Psoas muscle (tissue), 8 donors: ENCODE measurements around the gene RAB7B. TPM values are rescaled to one million over a fixed set of nuclear protein-coding genes. Genes with fewer than 3 reads are reported as not detected.

Source experiments
- ATAC-seq, 4 donors: fragments of 200-7000 bp; cut with Tn5 transposase; one replicate each; pipeline ENCODE4 v1.9.1; 2020; ENCODE audit warnings: moderate library complexity in 3 of 4, mild to moderate bottlenecking in 2 of 4
- DNase-seq, 2 donors: peaks; one replicate each; pipeline ENCODE4 v3.0.0-alpha.2; 2020
- H3K27ac ChIP-seq: fragments of 200-600 bp; one replicate; pipeline ENCODE4 v1.8.0; 2022
- H3K27me3 ChIP-seq, 3 donors: fragments of 200-600 bp in 1 of 3; one replicate each; pipeline versions ENCODE4 v1.6.1 to v1.8.0; 2013 to 2022; ENCODE audit warnings: low read length in 2 of 3, mild to moderate bottlenecking in 2 of 3, moderate library complexity in 1 of 3; ENCODE audit not compliant: insufficient read depth in 3 of 3
- H3K36me3 ChIP-seq, 2 donors: fragments of 200-600 bp in 1 of 2; one replicate each; pipeline versions ENCODE4 v1.6.1 to v1.8.0; 2013 to 2022; ENCODE audit warnings: low read depth in 1 of 2, mild to moderate bottlenecking in 1 of 2, moderate library complexity in 1 of 2; ENCODE audit not compliant: insufficient read depth in 1 of 2
- H3K4me1 ChIP-seq: fragments of 200-600 bp; one replicate; pipeline ENCODE4 v1.8.0; 2022
- H3K4me3 ChIP-seq: fragments of 200-600 bp; one replicate; pipeline ENCODE4 v1.8.0; 2022; ENCODE audit warnings: mild to moderate bottlenecking
- H3K9me3 ChIP-seq: fragments of 200-600 bp; one replicate; pipeline ENCODE4 v1.8.0; 2022
- WGBS, 3 donors: extraction: QIAGEN DNeasy Blood & Tissue Kit; methylation state at CpG; one replicate each; pipeline versions ENCODE4 v1.1.6 to v1.1.7; 2013; 5-methylcytosine and 5-hydroxymethylcytosine counted together
- intact Hi-C, 2 donors: fragments of 100-400 bp; cut with DNase I; formaldehyde crosslinking; loops; one replicate each; pipeline versions ENCODE4 v1.11.0 to v1.14.2; 2022
- polyA plus RNA-seq, 3 donors: library from polyadenylated mRNA; stranded (reverse); fragments of 200-250 nt; gene quantifications; one replicate each; pipeline ENCODE4 v1.2.3, GENCODE V29; 2013
- total RNA-seq, 4 donors: library from RNA; stranded (reverse); fragmentation: NEBNext Ultra II Directional in 2 of 4; extraction: Animal tissue kit (Norgen Biotek cat#: 25700) in 2 of 4; gene quantifications; one replicate each; pipeline versions ENCODE4 v1.2.1 to v1.2.4, GENCODE V29; 2021 to 2023
- TF ChIP-seq, protein P1 (sequence below): fragments of 200-600 bp; IDR thresholded peaks from one replicate; pipeline ENCODE4 v1.8.0; 2022; ENCODE audit warnings: antibody characterized with exemption
- donor health status: healthy with polysubstance abuse.
- donor health status: DM: no; HTN: no; CAD: no; lungs with moderate emphysema.
- donor health status: Bipolar disorder and iron deficiency.
- donor health status: healthy.
- donor health status: DM: yes; HTN: yes; CAD: no.
- donor health status: DM: no; HTN: no; CAD: no.
- donor health status: DM: no; HTN: no; CAD: no.
- donor health status: DM: yes; HTN: yes; CAD: no.

RAB7B gene
- total and polyA plus RNA-seq, 7 donors: 0.17 to 1.2 (median 0.34) TPM

DNA sequence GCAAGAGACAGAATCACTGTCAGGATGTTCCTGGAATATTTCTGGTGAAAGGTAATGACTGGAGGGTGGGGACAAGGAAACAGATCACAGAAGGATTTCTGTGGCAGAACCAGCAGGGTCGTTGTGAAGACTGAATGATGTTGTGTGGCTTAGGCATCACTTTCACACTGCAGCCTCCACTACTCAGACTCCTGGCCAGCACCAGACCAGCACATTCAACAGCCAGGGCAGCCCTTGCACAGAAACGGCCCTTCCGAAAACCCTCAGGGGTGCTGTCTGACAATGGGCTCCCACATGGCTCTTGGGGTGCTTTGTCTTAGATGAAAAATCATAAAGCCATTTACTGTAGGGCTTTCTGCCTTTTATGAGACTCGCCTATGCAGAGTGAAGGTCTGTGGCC is 3.8 kb upstream of the RAB7B start:
- Histone ChIP-seq H3K27me3 (no peaks in the 10 kb centered on the region), H3K4me3 (no peak overlapping the region), H3K9me3 (no peaks in the 10 kb centered on the region), H3K36me3 (no peaks in the 10 kb centered on the region), H3K27ac (no peak overlapping the region), H3K4me1 (peaks cover 11% of the 10 kb centered on the region)
- DNase-seq: no peak
- ATAC-seq: no peak
- TF ChIP-seq, protein P1, sequence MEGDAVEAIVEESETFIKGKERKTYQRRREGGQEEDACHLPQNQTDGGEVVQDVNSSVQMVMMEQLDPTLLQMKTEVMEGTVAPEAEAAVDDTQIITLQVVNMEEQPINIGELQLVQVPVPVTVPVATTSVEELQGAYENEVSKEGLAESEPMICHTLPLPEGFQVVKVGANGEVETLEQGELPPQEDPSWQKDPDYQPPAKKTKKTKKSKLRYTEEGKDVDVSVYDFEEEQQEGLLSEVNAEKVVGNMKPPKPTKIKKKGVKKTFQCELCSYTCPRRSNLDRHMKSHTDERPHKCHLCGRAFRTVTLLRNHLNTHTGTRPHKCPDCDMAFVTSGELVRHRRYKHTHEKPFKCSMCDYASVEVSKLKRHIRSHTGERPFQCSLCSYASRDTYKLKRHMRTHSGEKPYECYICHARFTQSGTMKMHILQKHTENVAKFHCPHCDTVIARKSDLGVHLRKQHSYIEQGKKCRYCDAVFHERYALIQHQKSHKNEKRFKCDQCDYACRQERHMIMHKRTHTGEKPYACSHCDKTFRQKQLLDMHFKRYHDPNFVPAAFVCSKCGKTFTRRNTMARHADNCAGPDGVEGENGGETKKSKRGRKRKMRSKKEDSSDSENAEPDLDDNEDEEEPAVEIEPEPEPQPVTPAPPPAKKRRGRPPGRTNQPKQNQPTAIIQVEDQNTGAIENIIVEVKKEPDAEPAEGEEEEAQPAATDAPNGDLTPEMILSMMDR: no peak
- intact Hi-C loops: no loop called here
- WGBS, 3 donors: 78 to 83% (median 80%) methylated on average over 4 of the region's 4 CpGs

DNA sequence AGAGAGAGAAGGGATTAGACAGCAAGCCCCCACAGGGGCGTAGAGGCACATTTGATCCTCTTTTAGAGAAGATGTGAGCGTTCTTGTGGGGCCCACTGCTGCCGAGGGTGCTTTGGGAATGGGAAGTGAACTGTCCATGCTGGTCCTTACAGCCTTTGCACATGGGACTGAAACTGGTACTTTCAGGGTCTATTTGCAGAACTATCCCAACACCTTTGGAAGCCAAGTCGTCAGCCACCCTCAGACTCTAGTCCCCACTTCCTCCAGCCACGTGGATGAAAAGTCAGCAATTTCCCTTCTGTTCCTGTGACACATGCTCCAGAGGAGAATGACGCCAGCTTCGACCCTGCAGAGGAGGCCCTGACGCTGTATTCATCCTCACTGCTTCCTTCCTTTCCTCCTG is 2.6 kb upstream of the RAB7B start:
- no peak for DNase-seq
- Histone ChIP-seq H3K36me3 (no peaks in the 10 kb centered on the region), H3K27me3 (no peaks in the 10 kb centered on the region), H3K4me3 (no peak overlapping the region), H3K4me1 (peaks cover 20% of the 10 kb centered on the region), H3K27ac (no peak overlapping the region), H3K9me3 (no peaks in the 10 kb centered on the region)
- no peak for ATAC-seq
- WGBS, 3 donors: 67 to 75% (median 74%) methylated on average over 8 of the region's 8 CpGs
- TF ChIP-seq, protein P1: no peak
- intact Hi-C loops: no loop called here

DNA sequence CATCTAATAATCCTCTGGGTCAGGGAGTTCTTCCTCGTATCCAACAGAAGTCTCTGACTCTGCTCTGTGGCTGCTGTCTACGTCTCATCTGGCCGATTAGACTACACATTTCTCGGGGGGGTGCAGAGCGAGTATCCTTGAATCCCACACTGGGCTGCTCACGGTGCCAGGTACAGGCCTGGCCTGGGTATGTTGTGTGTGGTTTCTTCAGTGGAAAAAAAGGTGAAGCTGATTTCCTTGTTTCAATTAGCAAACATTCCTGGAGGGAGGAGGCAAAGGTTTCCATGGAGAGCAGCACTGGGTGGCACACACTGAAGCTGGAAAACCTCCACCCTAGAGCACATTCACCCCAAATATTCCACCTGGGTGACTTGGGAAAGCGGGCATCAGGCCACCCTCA is 2.0 kb upstream of the RAB7B start:
- TF ChIP-seq, protein P1: no peak
- no peaks in the 10 kb centered on the region for H3K9me3 ChIP-seq
- H3K36me3 ChIP-seq: no peaks in the 10 kb centered on the region
- peaks cover 20% of the 10 kb centered on the region for H3K4me1 ChIP-seq
- intact Hi-C loops: no loop called here
- 82 to 87% (median 87%) methylated on average over 7 of the region's 7 CpGs for WGBS, 3 donors
- DNase-seq (no peak), ATAC-seq (no peak)
- no peak overlapping the region for H3K4me3 ChIP-seq
- H3K27me3 ChIP-seq: no peaks in the 10 kb centered on the region
- H3K27ac ChIP-seq: no peak overlapping the region

DNA sequence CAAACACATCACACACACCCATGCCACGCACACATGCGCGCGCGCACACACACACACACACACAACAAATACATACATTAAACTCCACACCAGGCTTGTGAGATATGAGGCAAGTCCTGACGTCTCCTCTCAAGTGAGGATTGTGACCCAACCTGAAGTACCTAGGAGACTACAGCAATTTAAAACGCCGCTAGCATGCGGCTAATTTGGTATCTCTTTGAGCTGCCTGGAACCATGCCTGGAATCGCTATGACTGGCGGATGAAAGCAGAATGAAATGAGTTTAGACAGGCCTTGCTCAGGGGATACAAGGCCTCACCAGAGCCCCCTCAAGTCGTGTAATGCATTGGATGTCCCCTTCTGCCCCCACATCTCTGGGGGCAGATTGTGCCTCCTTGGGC is 1.6 kb upstream of the RAB7B start:
- peaks cover 20% of the 10 kb centered on the region for H3K4me1 ChIP-seq
- DNase-seq: no peak

More for the DNA sequence above, 1.6 kb upstream of the RAB7B start:
- TF ChIP-seq, protein P1: no peak
- Histone ChIP-seq H3K4me3 (no peak overlapping the region), H3K36me3 (no peaks in the 10 kb centered on the region), H3K9me3 (no peaks in the 10 kb centered on the region), H3K27ac (no peak overlapping the region), H3K27me3 (no peaks in the 10 kb centered on the region)
- peak in 3 of 4 donors; percentile 25 to 46 (median 28) for ATAC-seq
- intact Hi-C loops: no loop called here
- WGBS, 3 donors: 65 to 74% (median 74%) methylated on average over 12 of the region's 12 CpGs
